Small intestine (tissue), 7 donors: Measurements from ENCODE around the gene PALLD. TPM values are rescaled to one million over a fixed set of nuclear protein-coding genes. Genes with fewer than 3 reads are reported as not detected.

Source experiments
- DNase-seq, 2 donors: peaks; one replicate each; pipeline versions ENCODE4 v3.0.0 to v3.0.0-alpha.2; 2013
- FAIRE-seq: peaks from 2 replicates; lab custom pipeline; 2012; peaks lifted over from hg19 to GRCh38; lab: Jason Lieb, UNC
- H3K27ac ChIP-seq, 3 donors: one replicate each; pipeline ENCODE4 v1.5.1; 2013; ENCODE audit warnings: low read length in 2 of 3, mild to moderate bottlenecking in 2 of 3, control low read depth in 1 of 3, inconsistent platforms in 1 of 3, low read depth in 1 of 3, moderate library complexity in 1 of 3
- H3K27me3 ChIP-seq, 3 donors: one replicate each; pipeline ENCODE4 v1.6.1; 2013; ENCODE audit warnings: low read length in 3 of 3, inconsistent platforms in 1 of 3; ENCODE audit not compliant: control insufficient read depth in 3 of 3, insufficient read depth in 3 of 3
- H3K36me3 ChIP-seq, 3 donors: one replicate each; pipeline ENCODE4 v1.6.1; 2013; ENCODE audit warnings: low read length in 3 of 3, inconsistent platforms in 1 of 3, low read depth in 1 of 3, mild to moderate bottlenecking in 1 of 3, moderate library complexity in 1 of 3; ENCODE audit not compliant: control insufficient read depth in 3 of 3, insufficient read depth in 2 of 3
- H3K4me1 ChIP-seq, 3 donors: one replicate each; pipeline ENCODE4 v1.6.1; 2013; ENCODE audit warnings: low read length in 2 of 3, inconsistent platforms in 1 of 3, low read depth in 1 of 3, mild to moderate bottlenecking in 1 of 3, moderate library complexity in 1 of 3; ENCODE audit not compliant: control insufficient read depth in 3 of 3, insufficient read depth in 2 of 3
- H3K4me3 ChIP-seq, 3 donors: one replicate each; pipeline ENCODE4 v1.5.1; 2013; ENCODE audit warnings: low read length in 3 of 3, control low read depth in 1 of 3, inconsistent platforms in 1 of 3, low read depth in 1 of 3, mild to moderate bottlenecking in 1 of 3, moderate library complexity in 1 of 3
- H3K9me3 ChIP-seq, 2 donors: one replicate each; pipeline ENCODE4 v1.6.1; 2013; ENCODE audit warnings: low read depth in 1 of 2, low read length in 1 of 2; ENCODE audit not compliant: control insufficient read depth in 2 of 2, insufficient read depth in 1 of 2
- WGBS, 3 donors: extraction: QIAGEN DNeasy Blood & Tissue Kit; methylation state at CpG; one replicate each; pipeline ENCODE4 v1.1.7; 2013; 5-methylcytosine and 5-hydroxymethylcytosine counted together
- polyA plus RNA-seq, 4 donors: library from polyadenylated mRNA; stranded (reverse) in 3 of 4; unstranded in 1 of 4; fragments of 200-250 nt in 3 of 4; fragments of 120-200 nt in 1 of 4; gene quantifications; one replicate each; pipeline versions ENCODE4 v1.2.1 to v1.2.3, GENCODE V29; 2013
- donor health status: healthy with polysubstance abuse.
- donor health status: control.
- donor health status: control.
- donor health status: Bipolar disorder and iron deficiency.
- donor health status: healthy.

Gene PALLD
- polyA plus RNA-seq, 4 donors: 31.3 to 58.9 (median 38.0) TPM

GRCh38 chr4:168955674-168956073, 458.8 kb downstream of the PALLD start:
- no peak overlapping the region for H3K27ac ChIP-seq
- no peaks in the 10 kb centered on the region for H3K4me1 ChIP-seq
- no peak overlapping the region for H3K4me3 ChIP-seq
- DNase-seq (no peak), FAIRE-seq (no peak)
- H3K27me3 ChIP-seq: no peaks in the 10 kb centered on the region
- 79 to 87% (median 86%) methylated on average over 2 of the region's 2 CpGs for WGBS, 3 donors
- H3K9me3 ChIP-seq: peaks cover 0 to 13% of the 10 kb centered on the region in 2 donors
- peaks cover 0 to 3% (median 0%) of the 10 kb centered on the region in 3 donors for H3K36me3 ChIP-seq

GRCh38 chr4:168960716-168961115, 463.9 kb downstream of the PALLD start:
- 95 to 97% (median 96%) methylated on average over 5 of the region's 5 CpGs for WGBS, 3 donors
- no peaks in the 10 kb centered on the region for H3K27me3 ChIP-seq
- H3K4me1 ChIP-seq: no peaks in the 10 kb centered on the region
- no peak overlapping the region for H3K4me3 ChIP-seq
- no peak overlapping the region for H3K27ac ChIP-seq
- no peaks in the 10 kb centered on the region for H3K36me3 ChIP-seq
- no peaks in the 10 kb centered on the region for H3K9me3 ChIP-seq
- no peak for DNase-seq
- FAIRE-seq: no peak

GRCh38 chr4:168972596-168972995, 475.7 kb downstream of the PALLD start:
- peaks cover 0 to 44% of the 10 kb centered on the region in 2 donors for H3K9me3 ChIP-seq
- H3K27me3 ChIP-seq: no peaks in the 10 kb centered on the region
- peaks cover 0 to 15% (median 0%) of the 10 kb centered on the region in 3 donors for H3K36me3 ChIP-seq
- no peak overlapping the region for H3K27ac ChIP-seq
- no peak overlapping the region for H3K4me3 ChIP-seq
- DNase-seq: no peak
- no peaks in the 10 kb centered on the region for H3K4me1 ChIP-seq
- FAIRE-seq: no peak
- 83 to 93% (median 88%) methylated on average over 4 of the region's 4 CpGs for WGBS, 3 donors

Other genes starting within 250 kb of the PALLD start
- 10 to 100 TPM in 3 of 4 donors, 1 to 10 TPM in 1; 5.7 to 19.6 (median 13.0) TPM for gene DDX60, start 178.3 kb upstream of the PALLD start, polyA plus RNA-seq
- 10 to 100 TPM in 3 of 4 donors, 1 to 10 TPM in 1; 8.3 to 33.3 (median 18.0) TPM for gene DDX60L, start 16.6 kb upstream of the PALLD start, polyA plus RNA-seq